Kidney epithelial cell (primary cell): ENCODE measurements around the gene FRY. TPM values are rescaled to one million over a fixed set of nuclear protein-coding genes. Genes with fewer than 3 reads are reported as not detected.

Experiments used
- DNase-seq: peaks from one replicate; pipeline ENCODE4 v3.0.0-alpha.2; 2010; ENCODE audit warnings: low read depth
- H3K27me3 ChIP-seq: 2 replicates; pipeline ENCODE4 v1.6.0; 2011; ENCODE audit warnings: low read length; ENCODE audit not compliant: control insufficient read depth, insufficient read depth
- H3K36me3 ChIP-seq: 2 replicates; pipeline ENCODE4 v1.5.1; 2011; ENCODE audit warnings: low read length; ENCODE audit not compliant: control insufficient read depth, insufficient read depth
- H3K4me3 ChIP-seq: 2 replicates; pipeline ENCODE4 v1.5.1; 2011; ENCODE audit warnings: low read depth, mild to moderate bottlenecking, control low read depth, low read length
- CTCF ChIP-seq: IDR thresholded peaks from 2 replicates; pipeline ENCODE4 v1.5.1; 2011; ENCODE audit warnings: mild to moderate bottlenecking, moderate library complexity, low read length, control low read depth, inconsistent platforms; ENCODE audit not compliant: insufficient read depth, poor library complexity, severe bottlenecking
- total RNA-seq: library from RNA; depleted of rRNA; stranded (reverse); fragments of >200 nt; gene quantifications from 2 replicates; pipeline ENCODE4 v1.2.3, GENCODE V29; 2015

The FRY gene
- total RNA-seq, 1 donor from 2014 or later, result 6.7 TPM

GRCh38 chr13:32026623-32027022, 5.0 kb upstream of the FRY start:
- Histone ChIP-seq H3K36me3 (no peaks in the 10 kb centered on the region), H3K27me3 (no peaks in the 10 kb centered on the region), H3K4me3 (no peak overlapping the region)
- no peak for DNase-seq
- TF ChIP-seq CTCF, result no peak

DNA sequence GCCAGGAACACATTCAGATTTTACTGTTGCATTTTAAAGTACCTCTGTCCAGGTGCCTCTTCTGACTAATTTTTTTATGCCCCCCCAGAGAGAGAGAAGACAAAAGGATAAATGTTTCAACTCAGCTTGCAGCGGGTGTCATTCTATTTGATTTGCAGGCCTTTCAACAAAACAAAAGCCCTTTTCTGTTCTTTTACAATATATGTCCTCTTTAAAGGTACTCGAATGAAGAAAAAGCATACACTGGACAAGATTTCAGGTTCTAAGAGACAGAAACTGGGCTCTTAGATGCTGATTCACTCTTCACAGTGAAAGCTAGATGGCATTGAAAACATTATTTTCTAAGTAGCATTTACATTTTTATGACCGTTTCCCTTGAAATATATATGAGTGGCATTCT, 2.9 kb upstream of the FRY start:
- H3K36me3 ChIP-seq, result no peaks in the 10 kb centered on the region
- no peaks in the 10 kb centered on the region for H3K27me3 ChIP-seq
- TF ChIP-seq CTCF, result no peak
- no peak overlapping the region for H3K4me3 ChIP-seq
- no peak for DNase-seq

DNA sequence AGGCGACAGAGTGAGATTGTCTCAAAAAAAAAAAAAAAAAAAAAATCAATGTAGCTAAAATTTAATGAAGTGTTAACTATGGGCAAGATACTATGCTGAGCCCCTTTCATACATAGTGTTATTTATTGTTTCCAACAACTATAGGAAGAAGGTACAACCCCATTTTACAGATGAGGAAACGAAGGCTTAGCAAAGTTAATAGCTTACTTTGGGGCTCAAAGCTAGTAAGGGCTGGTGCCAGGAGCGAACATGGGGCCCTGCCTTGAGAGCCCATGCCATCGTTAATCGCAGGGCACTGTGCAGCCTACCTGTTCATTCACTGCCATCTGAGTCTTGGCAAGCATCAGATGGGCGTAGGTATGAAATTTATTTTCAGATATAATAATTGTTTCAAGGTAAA, 1.9 kb upstream of the FRY start:
- no peak for DNase-seq
- H3K27me3 ChIP-seq, result no peaks in the 10 kb centered on the region
- no peak for TF ChIP-seq CTCF
- no peak overlapping the region for H3K4me3 ChIP-seq
- H3K36me3 ChIP-seq, result no peaks in the 10 kb centered on the region

GRCh38 chr13:32031815-32032370, 319 bp downstream of the FRY start:
- no peak for DNase-seq

GRCh38 chr13:32032759-32033158, 1.2 kb downstream of the FRY start:
- no peaks in the 10 kb centered on the region for H3K36me3 ChIP-seq
- no peak overlapping the region for H3K4me3 ChIP-seq
- H3K27me3 ChIP-seq, result no peaks in the 10 kb centered on the region
- no peak for TF ChIP-seq CTCF
- no peak for DNase-seq

More at GRCh38 chr13:32031815-32032370, 319 bp downstream of the FRY start:
- H3K27me3 ChIP-seq, result no peaks in the 10 kb centered on the region
- TF ChIP-seq CTCF, result no peak
- peak overlapping the region; percentile 67 for H3K4me3 ChIP-seq
- H3K36me3 ChIP-seq, result no peaks in the 10 kb centered on the region

DNA sequence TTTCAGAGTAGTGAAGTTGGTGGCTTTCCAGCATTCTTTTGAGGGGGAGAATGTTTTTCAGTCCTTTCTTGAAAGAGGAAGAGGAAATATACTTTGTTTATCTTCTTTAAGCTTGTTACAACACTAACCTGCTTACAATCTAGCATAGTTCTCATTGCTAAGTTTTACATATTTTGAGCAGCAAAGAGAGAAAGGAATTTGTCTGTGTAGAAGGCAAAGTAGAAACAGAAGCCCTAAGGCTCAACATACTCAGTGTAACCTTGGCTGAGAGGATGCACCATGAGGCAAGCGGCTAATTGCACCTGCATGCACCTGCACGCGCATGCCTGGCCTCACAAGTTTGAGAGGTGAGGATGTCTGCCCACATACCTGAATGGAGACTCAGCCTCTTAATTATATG, 2.2 kb downstream of the FRY start:
- H3K4me3 ChIP-seq, result no peak overlapping the region
- no peak for TF ChIP-seq CTCF
- H3K36me3 ChIP-seq, result no peaks in the 10 kb centered on the region
- DNase-seq, result no peak
- H3K27me3 ChIP-seq, result no peaks in the 10 kb centered on the region
